HG03432 (cell line): ENCODE results near the gene CCDC136.

ENCODE experiments used
- ATAC-seq: cut with Tn5 transposase; IDR thresholded peaks from one replicate; pipeline ENCODE4 v1.9.1; 2021; ENCODE audit warnings: mild to moderate bottlenecking, moderate library complexity; ENCODE audit not compliant: unreplicated experiment

The CCDC136 gene

DNA sequence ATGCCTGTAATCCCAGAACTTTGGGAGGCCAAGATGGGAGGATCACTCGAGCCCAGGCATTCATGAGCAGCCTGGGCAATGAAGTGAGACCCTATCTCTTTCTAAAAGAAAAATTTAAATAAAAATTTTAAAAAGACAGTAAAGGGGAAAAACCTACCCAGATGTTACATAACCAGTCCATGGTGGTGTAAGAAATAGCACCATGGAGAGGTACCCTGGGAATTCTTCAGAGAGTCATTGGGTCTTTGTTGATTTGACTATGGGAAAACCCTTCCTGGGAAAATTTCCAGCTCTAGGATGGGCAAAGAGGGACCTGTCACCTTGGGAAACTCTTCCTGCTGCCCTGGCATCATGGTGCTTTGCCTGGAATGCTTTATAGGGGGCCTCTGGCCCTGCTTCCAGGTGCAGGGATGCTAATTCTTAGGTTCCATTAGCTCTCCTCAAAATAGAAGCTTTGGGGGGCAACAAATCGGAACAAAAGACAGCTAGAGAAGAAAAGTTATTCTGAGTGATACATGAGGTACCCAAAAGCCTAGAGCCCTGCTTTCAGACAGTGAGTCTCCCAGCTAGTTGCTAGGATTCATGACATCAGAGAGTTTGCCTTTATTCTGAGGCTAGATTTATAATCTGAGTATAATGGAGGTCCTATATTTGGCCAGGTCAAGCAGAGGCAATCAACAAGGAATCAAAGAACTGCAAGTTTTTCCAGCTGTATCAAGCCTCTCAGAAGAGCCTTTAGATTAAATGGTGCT, 10.1 kb downstream of the CCDC136 start:
- ATAC-seq: no peak

- ATAC-seq: no peak
Observed at GRCh38 chr7:128804484-128804883, 12.7 kb downstream of the CCDC136 start.

- no peak for ATAC-seq
Observed at GRCh38 chr7:128805225-128805624, 13.5 kb downstream of the CCDC136 start.

DNA sequence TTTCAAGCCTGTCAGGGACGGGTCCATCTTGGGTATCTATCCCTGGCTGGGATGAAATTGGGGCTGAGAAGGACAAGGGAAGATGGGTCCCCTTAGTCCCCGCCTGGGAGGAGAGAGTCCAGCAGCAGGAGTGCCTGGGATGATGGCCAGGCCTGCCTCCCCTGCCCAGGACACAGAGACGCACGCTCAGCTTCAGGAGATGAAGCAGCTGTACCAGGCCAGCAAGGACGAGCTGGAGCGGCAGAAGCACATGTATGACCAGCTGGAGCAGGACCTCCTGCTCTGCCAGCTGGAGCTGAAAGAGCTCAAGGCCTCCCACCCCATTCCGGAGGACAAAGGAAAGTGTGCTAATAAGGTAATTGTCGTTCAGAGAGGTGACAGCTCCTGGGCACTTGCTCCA, 15.4 kb downstream of the CCDC136 start:
- no peak for ATAC-seq

GRCh38 chr7:128809363-128809762, 17.6 kb downstream of the CCDC136 start:
- ATAC-seq: no peak

GRCh38 chr7:128810473-128810872, 18.7 kb downstream of the CCDC136 start:
- ATAC-seq: no peak

- ATAC-seq: no peak
Observed at GRCh38 chr7:128810997-128811396, 19.2 kb downstream of the CCDC136 start.

DNA sequence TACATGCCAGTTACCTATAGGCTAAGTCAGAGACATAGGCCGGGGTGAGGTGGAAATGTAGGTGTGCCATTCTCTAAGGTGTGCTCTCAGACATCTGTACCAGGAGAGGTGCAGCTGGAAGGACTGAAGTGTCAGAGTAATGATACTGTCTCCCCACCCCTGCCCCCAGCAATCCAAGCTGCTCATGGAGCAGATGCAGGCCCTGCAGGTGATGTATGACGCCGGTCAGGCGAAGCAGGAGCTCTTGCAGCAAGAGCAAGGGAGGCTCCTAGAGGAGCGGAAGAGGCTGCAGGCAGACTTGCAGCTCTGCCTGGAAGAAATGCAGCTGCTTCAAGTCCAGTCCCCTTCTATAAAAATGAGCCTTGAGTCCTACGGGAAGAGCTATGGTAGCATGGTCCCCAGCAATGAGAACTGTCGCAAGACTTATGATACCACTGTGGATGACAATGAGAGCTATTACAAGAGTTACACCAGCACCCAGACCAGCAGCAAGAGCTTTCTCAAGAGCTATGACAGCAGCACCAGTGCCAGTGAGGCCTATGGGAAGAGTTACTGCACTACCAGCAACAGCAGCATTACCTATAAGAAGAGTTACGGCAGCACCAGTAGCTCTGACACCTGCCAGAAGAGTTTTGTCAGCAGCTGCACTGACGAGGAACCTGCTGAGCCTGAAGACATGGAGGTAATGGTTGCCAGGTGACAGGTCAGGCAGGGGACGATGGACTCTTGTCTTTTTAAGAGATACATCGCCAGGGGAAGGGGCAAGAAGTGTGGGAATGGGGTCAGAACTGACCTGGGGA, 20.1 kb downstream of the CCDC136 start:
- no peak for ATAC-seq

DNA sequence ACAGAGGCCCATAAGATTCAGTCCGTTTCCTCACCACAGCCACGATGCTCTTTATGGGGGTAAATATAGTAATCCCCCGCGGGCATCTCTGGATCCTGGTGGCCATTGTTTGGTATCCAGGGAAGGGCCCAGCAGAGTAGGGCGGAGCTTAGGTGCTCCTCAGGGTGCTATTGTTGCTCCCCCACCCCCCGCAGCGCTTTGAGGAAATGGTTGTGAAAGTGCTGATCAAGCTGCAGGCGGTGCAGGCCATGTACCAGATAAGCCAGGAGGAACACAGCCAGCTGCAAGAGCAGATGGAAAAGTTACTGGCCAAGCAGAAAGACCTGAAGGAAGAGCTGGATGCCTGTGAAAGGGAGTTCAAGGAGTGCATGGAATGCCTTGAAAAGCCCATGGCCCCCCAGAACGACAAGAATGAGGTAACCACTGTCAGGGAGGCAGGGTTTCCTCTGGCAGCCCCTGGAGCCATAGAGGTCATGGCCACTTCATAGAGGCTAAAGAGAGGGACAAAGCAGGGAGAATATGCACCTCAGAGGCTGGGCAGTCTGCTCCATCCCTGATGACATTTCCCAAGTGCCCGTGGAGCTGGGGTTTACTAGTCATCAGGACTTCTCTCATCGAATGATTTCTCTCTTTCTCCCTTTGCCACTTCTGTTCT, 20.9 kb downstream of the CCDC136 start:
- no peak for ATAC-seq

- no peak for ATAC-seq
Observed at GRCh38 chr7:128814499-128814898, 22.7 kb downstream of the CCDC136 start.

DNA sequence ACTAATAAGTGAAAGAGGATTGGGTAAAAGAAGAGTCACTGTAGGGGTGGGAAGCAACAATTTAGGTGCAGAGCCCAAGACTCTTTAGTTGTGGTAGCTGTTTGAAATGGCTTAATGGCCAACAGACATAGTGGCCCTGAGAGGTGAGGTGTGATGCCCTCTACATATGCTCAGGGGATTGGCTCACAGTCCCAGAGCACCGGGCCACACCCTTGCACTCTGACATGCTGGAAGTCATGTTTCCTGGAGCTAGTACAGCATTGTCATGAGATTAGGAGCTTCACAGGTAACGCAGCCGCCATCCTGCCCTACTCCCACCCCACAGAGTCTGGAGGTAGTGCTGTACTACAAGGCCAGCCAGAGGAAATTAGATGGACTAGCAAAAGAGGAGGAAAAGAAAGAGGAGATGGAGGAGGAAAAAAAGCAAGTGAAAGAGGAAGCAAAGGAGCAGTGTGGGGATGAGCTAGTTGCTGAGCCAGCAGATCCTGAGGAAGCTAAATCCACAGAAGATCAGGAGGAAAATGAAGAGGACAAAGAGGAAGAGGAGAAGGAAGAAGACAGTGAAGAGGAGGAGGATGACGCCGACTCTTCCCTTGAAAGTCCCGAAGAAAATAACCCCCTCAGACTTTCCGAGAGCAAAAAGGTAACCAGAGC, 23.6 kb downstream of the CCDC136 start:
- no peak for ATAC-seq

GRCh38 chr7:128818694-128819093, 26.9 kb downstream of the CCDC136 start:
- no peak for ATAC-seq

DNA sequence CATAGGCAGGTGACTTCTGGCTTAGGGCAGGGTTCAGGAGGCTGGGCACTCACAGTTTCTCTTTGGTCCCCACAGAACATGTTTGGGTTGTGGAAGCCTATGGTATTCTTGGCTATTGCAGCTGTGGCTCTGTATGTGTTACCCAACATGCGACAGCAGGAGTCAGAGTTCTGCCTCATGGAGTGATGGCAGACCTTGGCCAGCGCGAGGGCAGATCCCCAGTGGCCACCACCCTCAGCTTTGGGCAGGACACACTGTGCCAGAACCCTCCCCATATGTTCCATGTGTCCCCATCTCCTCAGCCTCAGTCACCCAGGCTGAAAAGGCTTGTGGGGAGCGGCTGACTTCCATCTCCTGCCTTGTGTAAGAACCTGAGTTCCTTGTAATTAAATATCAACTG, 30.0 kb downstream of the CCDC136 start:
- no peak for ATAC-seq

DNA sequence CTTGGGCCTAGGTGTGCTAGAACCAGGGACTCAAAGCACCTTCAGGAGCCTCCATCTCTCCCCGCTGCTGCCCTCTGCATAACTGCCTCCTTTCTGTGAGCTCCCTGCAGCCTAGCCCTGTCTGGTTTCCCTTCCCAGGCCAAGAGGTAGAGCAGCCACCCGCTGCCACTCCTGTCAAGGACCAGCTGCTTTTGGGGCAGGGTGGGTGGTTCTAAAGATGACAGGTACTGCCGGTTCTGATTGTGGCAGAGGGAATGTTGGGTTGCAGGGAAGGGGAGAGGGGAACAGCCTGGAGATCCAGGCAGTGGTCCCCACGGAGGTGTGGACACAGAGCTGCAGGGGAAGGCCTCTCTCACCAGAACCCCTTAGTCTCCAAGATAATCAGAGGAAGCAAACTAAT, 34.7 kb downstream of the CCDC136 start:
- ATAC-seq: no peak

DNA sequence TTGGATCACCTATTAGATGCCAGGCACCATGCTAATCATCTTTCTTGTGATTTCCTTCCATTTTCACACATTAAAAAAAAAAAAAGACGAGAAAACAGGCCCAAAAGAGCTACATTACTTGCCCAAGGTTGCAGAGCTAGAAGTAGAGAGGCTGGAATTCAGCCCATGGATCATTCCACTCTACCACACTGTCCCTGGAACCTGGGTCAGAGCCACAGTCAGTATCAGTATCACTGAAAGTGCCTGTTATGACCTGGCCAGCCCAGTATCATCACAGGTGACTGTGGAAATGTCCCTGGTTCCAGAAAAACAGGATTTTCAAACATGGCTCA, 35.1 kb downstream of the CCDC136 start:
- no peak for ATAC-seq

DNA sequence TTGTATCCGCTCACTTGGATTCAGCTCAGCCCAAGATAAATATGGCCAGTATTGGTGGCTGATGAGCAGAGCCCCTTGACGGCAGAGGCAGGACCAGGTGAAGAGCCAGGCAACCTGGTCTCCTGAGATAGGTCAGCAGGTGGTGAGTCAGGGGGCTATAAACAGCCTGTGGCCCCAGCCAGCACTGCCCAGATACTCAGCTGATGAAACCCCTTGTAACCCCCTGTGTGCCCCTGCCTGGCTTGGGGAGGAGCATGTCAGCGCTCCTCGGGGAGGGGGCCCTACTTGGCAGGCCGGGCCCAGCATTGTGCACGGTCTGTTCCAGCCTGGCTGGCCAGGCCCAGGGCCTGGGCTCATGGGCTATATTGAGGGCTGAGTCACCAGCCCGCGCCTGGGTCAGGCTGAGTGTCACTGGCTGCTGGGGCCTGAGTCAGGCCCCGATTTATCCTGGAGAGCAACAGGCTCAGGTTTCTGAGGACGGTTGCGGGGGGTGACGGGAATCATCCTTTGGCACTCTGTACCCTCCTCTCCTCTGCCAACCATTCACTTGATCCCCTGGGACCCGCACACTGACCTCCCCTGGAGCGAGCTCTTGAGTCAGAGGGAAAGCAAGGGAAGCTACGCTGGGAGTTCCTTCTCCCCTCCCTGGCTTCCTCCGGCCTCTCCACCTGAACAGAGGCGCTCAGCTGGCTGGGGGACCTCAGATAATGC, 35.6 kb downstream of the CCDC136 start:
- no peak for ATAC-seq

GRCh38 chr7:128827971-128828711, 36.4 kb downstream of the CCDC136 start:
- no peak for ATAC-seq

DNA sequence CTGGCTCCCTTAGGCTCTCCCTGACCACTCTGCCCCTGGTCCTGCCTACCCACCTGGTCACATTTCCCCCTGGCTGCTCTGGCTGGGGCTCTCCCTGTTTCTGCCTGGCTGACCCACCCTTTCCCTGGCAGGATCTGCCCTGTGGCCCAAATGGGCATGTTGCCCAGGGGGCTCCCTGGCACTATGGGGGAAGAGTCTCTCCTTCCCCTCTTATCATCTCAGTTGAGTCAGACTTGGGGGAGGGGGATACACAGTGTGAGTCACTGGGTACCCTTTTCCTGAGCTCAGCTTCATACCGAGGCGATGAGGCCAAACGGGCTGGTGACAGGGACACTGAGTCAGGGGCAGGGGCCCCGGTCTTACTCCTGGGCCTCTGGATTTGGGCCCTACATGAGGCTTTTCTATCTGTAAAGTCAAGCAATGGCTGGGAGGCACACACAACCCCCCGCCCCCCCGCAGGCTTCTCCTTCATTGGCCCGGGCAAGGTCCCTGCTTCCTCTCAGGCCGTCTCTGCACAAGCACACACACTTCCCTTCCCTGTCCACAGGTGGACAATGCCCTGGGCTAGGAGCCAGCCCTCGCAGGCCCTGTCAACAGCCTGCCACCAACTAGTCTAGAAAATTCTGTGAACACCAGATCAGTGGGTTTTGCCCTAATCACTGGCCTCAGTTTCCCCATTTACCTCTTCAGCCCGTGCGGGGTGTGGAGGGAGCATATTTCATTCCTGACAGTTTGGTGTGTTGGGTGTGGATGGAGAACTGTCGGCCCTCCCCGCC, 37.8 kb downstream of the CCDC136 start:
- no peak for ATAC-seq
